ENCODE results near the gene H3-3A. TPM values are rescaled to one million over a fixed set of nuclear protein-coding genes. Genes with fewer than 3 reads are reported as not detected.

The H3-3A gene
- total and polyA plus RNA-seq, 2 experiments from 2014 or later, result 913 to 2,407 TPM

DNA sequence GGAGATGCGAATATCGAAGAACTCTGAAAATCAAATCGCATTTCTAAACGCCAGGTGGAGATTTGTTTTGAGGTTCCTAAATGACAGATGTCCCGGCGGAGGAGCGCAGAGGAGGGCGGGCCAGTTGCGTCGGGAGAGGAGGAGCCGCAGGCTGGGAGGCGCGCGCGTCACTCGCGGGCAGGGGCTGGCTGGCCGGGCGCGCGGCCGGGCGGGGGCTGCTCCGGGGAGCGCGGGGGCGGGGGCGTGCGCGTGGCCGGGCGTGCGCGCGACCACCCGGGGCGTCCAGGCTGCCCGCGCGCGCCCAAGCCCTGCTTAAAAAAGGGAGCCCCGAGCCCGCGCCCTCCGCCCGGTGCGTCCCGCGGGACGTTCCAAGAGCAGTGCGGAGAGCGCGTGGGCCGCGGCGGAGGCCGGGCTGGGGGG, 47.3 kb downstream of the H3-3A start:
- Histone ChIP-seq H3K4me1 (ENCODE audit: insufficient read depth) (peaks cover 50% of the 10 kb centered on the region), H3K9me2 (ENCODE audit: insufficient read depth) (no peaks in the 10 kb centered on the region), H4K20me1 (replicated peaks; ENCODE audit: insufficient read depth) (no peaks in the 10 kb centered on the region), H3K4me3 (peak overlapping the region; percentile 86), H3K4me2 (peak overlapping the region; percentile 96), H3K79me2 (replicated peaks; ENCODE audit: insufficient read depth) (no peaks in the 10 kb centered on the region), H3K27ac (ENCODE audit: low read depth) (0 out of 2 replicates have a peak overlapping the region, but pooled peaks have one; percentile 26), H2AFZ (peak overlapping the region; percentile 81), H3F3A (replicated peaks; ENCODE audit: low read depth) (peaks cover 35% of the 10 kb centered on the region), H3K36me3 (ENCODE audit: insufficient read depth) (no peaks in the 10 kb centered on the region), H3K27me3 (ENCODE audit: insufficient read depth) (peaks cover 17% of the 10 kb centered on the region)
- Mint-ChIP-seq H3K36me3 (ENCODE audit: low read depth) (no peaks in the 10 kb centered on the region; the same call in 2 of the 3 replicates), H3K27me3 (ENCODE audit: insufficient read depth, low read depth, poor library complexity) (peaks cover 17% of the 10 kb centered on the region), H3K27ac (peak overlapping the region; percentile 2; the same call in 1 of the 2 replicates), H3K9me3 (no peaks in the 10 kb centered on the region; the same call in 2 of the 3 replicates), H3K4me1 (peaks cover 41% of the 10 kb centered on the region), H3K4me3 (peak overlapping the region; percentile 94)
- TF ChIP-seq, protein P1, sequence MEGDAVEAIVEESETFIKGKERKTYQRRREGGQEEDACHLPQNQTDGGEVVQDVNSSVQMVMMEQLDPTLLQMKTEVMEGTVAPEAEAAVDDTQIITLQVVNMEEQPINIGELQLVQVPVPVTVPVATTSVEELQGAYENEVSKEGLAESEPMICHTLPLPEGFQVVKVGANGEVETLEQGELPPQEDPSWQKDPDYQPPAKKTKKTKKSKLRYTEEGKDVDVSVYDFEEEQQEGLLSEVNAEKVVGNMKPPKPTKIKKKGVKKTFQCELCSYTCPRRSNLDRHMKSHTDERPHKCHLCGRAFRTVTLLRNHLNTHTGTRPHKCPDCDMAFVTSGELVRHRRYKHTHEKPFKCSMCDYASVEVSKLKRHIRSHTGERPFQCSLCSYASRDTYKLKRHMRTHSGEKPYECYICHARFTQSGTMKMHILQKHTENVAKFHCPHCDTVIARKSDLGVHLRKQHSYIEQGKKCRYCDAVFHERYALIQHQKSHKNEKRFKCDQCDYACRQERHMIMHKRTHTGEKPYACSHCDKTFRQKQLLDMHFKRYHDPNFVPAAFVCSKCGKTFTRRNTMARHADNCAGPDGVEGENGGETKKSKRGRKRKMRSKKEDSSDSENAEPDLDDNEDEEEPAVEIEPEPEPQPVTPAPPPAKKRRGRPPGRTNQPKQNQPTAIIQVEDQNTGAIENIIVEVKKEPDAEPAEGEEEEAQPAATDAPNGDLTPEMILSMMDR (conservative IDR thresholded peaks at IDR 0.05; ENCODE audit: low read depth in 2 of 2), result 0 out of 4 replicates have a peak, but pooled peaks of 1 of the 2 experiments have one; percentile 1
- TF ChIP-seq POLR2AphosphoS5 (IDR thresholded peaks at IDR 0.05; ENCODE audit: low read depth), result 0 out of 2 replicates have a peak, but pooled peaks have one; percentile 10
- peak; percentile 47 for TF ChIP-seq CREB1 (CRISPR knock-in tag; IDR thresholded peaks at IDR 0.05; ENCODE audit: low read depth)
- TF ChIP-seq EZH2phosphoT487 (IDR thresholded peaks at IDR 0.05; ENCODE audit: unreplicated experiment), result no peak
- ATAC-seq (peak; percentile 55), DNase-seq (ENCODE audit: low spot score) (peak; percentile 92)

DNA sequence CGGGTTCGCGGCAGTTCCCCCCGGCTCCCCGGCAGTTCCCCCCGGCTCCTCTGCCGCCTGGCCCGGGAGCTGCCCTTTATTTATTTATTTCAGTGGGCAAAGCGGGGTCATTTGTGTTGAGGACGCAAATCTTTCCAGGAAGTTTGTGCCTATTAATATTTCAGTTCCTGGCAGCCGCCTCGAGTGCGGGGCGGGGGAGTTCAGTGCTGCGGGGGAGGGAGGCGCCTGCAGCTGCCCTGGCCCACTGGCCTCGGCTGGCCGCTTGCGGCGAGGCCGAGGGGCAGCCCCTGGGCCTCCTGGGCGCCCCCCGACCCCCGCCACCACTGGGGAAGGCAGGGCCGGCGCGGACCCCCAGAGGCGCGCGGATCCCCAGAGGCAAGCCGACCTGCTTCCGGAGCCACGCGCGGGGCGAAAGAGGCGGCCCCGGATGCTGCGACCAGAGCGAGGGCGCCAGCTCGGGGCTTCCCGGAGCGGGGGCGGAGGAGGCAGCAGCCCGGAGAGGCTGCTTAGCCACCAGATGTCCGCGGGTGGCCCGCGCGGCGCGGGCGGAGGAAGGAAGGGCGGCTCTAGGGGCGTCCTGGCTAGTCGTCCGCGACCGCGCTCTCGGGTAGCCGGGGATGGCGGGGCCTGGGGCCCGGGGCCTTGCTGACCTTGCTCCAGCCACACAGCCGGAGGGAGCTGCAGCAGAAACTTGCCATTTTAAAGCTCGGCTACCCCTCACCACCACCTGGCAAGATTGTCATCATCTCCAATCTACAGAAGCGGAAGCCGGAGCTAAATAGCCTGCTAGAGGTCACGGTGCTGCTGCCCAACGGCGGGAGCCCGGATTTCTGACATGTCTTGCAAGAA, 48.0 kb downstream of the H3-3A start:
- TF ChIP-seq, protein P2, sequence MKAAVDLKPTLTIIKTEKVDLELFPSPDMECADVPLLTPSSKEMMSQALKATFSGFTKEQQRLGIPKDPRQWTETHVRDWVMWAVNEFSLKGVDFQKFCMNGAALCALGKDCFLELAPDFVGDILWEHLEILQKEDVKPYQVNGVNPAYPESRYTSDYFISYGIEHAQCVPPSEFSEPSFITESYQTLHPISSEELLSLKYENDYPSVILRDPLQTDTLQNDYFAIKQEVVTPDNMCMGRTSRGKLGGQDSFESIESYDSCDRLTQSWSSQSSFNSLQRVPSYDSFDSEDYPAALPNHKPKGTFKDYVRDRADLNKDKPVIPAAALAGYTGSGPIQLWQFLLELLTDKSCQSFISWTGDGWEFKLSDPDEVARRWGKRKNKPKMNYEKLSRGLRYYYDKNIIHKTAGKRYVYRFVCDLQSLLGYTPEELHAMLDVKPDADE (IDR thresholded peaks at IDR 0.05), result no peak
- TF ChIP-seq POLR2AphosphoS5 (IDR thresholded peaks at IDR 0.05; ENCODE audit: low read depth), result 0 out of 2 replicates have a peak, but pooled peaks have one; percentile 9
- DNase-seq (ENCODE audit: low spot score), result peak; percentile 59
- peak overlapping the region; percentile 96 for H3K4me2 ChIP-seq
- H3K4me3 ChIP-seq, result peak overlapping the region; percentile 86
- peak; percentile 30 for ATAC-seq
- H3K27me3 ChIP-seq (ENCODE audit: insufficient read depth), result peaks cover 17% of the 10 kb centered on the region
- no peaks in the 10 kb centered on the region for H3K36me3 ChIP-seq (ENCODE audit: insufficient read depth)
- H3K9me2 ChIP-seq (ENCODE audit: insufficient read depth), result no peaks in the 10 kb centered on the region
- no peaks in the 10 kb centered on the region for H3K79me2 ChIP-seq (replicated peaks; ENCODE audit: insufficient read depth)
- H3K4me1 Mint-ChIP-seq, result peaks cover 37% of the 10 kb centered on the region
- H3F3A ChIP-seq (replicated peaks; ENCODE audit: low read depth), result peaks cover 35% of the 10 kb centered on the region
- H3K4me1 ChIP-seq (ENCODE audit: insufficient read depth), result peaks cover 46% of the 10 kb centered on the region
- H3K27ac ChIP-seq (ENCODE audit: low read depth), result peak overlapping the region; percentile 36; the same call in 1 of the 2 replicates
- no peaks in the 10 kb centered on the region; the same call in 2 of the 3 replicates for H3K36me3 Mint-ChIP-seq (ENCODE audit: low read depth)
- H3K27ac Mint-ChIP-seq, result no peak overlapping the region
- peak overlapping the region; percentile 81 for H2AFZ ChIP-seq
- H3K9me3 Mint-ChIP-seq, result peaks cover 3% of the 10 kb centered on the region; the same call in 1 of the 3 replicates
- H4K20me1 ChIP-seq (replicated peaks; ENCODE audit: insufficient read depth), result no peaks in the 10 kb centered on the region
- H3K27me3 Mint-ChIP-seq (ENCODE audit: insufficient read depth, low read depth, poor library complexity), result peaks cover 15% of the 10 kb centered on the region
- peak overlapping the region; percentile 70 for H3K4me3 Mint-ChIP-seq

Measured in GM23338 (cell line).